Keratinocyte (primary cell): ENCODE measurements around the gene IL22RA1. TPM values are rescaled to one million over a fixed set of nuclear protein-coding genes. Genes with fewer than 3 reads are reported as not detected.

Experiments used
- DNase-seq: peaks from one replicate; pipeline ENCODE4 v3.0.0-alpha.2; 2011; ENCODE audit warnings: low read depth, missing footprints, low spot score
- FAIRE-seq: peaks from 2 replicates; lab custom pipeline; 2011; peaks lifted over from hg19 to GRCh38; lab: Jason Lieb, UNC
- H2AFZ ChIP-seq: 2 replicates; pipeline ENCODE4 v1.6.0; 2012; ENCODE audit warnings: low read length, control low read depth, inconsistent platforms; ENCODE audit not compliant: control insufficient read depth
- H3K27ac ChIP-seq: 2 replicates; pipeline ENCODE4 v1.5.1; 2011; ENCODE audit warnings: low read length; ENCODE audit not compliant: control insufficient read depth, insufficient read depth
- H3K27me3 ChIP-seq: 3 replicates; pipeline ENCODE4 v1.6.0; 2011; ENCODE audit warnings: low read length; ENCODE audit not compliant: control insufficient read depth, insufficient read depth; ENCODE audit errors: extremely low read depth
- H3K36me3 ChIP-seq, 2 experiments: 2 replicates in 1 of 2; 3 replicates in 1 of 2; pipeline ENCODE4 v1.5.1; 2011; ENCODE audit warnings: low read length in 2 of 2, mild to moderate bottlenecking in 1 of 2; ENCODE audit not compliant: control insufficient read depth in 2 of 2, insufficient read depth in 2 of 2; ENCODE audit errors: extremely low read depth in 1 of 2
- H3K4me1 ChIP-seq: 3 replicates; pipeline ENCODE4 v1.5.1; 2011; ENCODE audit warnings: low read length; ENCODE audit not compliant: control insufficient read depth, insufficient read depth; ENCODE audit errors: extremely low read depth
- H3K4me2 ChIP-seq: 3 replicates; pipeline ENCODE4 v1.6.0; 2011; ENCODE audit warnings: low read depth, low read length; ENCODE audit not compliant: control insufficient read depth, insufficient read depth; ENCODE audit errors: extremely low read depth
- H3K4me3 ChIP-seq, 3 experiments: fragments of 200-600 bp in 1 of 3; sonication (generic) in 1 of 3; 2 replicates in 2 of 3; 3 replicates in 1 of 3; pipeline ENCODE4 v1.5.1; 2011 to 2016; ENCODE audit warnings: low read length in 3 of 3, mild to moderate bottlenecking in 3 of 3, control low read depth in 2 of 3, inconsistent platforms in 1 of 3, low read depth in 1 of 3, mixed read lengths in 1 of 3, mixed run types in 1 of 3, moderate library complexity in 1 of 3; ENCODE audit not compliant: control insufficient read depth in 2 of 3, insufficient read depth in 2 of 3; ENCODE audit errors: extremely low read depth in 1 of 3
- H3K79me2 ChIP-seq: 2 replicates; pipeline ENCODE4 v1.6.0; 2012; ENCODE audit warnings: low read length; ENCODE audit not compliant: control insufficient read depth, insufficient read depth
- H3K9ac ChIP-seq: 3 replicates; pipeline ENCODE4 v1.6.0; 2011; ENCODE audit warnings: low read length; ENCODE audit not compliant: control insufficient read depth, insufficient read depth; ENCODE audit errors: extremely low read depth
- H3K9me1 ChIP-seq: 3 replicates; pipeline ENCODE4 v1.6.0; 2011; ENCODE audit warnings: low read length; ENCODE audit not compliant: control insufficient read depth, insufficient read depth; ENCODE audit errors: extremely low read depth
- H3K9me3 ChIP-seq: 2 replicates; pipeline ENCODE4 v1.5.1; 2012; ENCODE audit warnings: low read depth, low read length; ENCODE audit not compliant: control insufficient read depth
- H4K20me1 ChIP-seq: 3 replicates; pipeline ENCODE4 v1.6.0; 2011; ENCODE audit warnings: low read length; ENCODE audit not compliant: control insufficient read depth, insufficient read depth; ENCODE audit errors: extremely low read depth
- CTCF ChIP-seq, 3 experiments: IDR thresholded peaks in 1 of 3; conservative IDR thresholded peaks in 1 of 3; optimal IDR thresholded peaks in 1 of 3; 2 replicates in 2 of 3; 3 replicates in 1 of 3; pipeline versions ENCODE3 to v1.5.1; 2011; ENCODE audit warnings: low read length in 3 of 3, mild to moderate bottlenecking in 3 of 3, moderate library complexity in 2 of 3, control low read depth in 1 of 3, inconsistent platforms in 1 of 3; ENCODE audit not compliant: insufficient read depth in 2 of 3; ENCODE audit errors: extremely low read depth in 1 of 3
- EZH2 ChIP-seq: IDR thresholded peaks from one replicate; pipeline ENCODE4 v1.6.1; 2012; ENCODE audit warnings: inconsistent platforms, mild to moderate bottlenecking, low read length, moderate library complexity
- dilution Hi-C: fragments of 300-500 bp; cut with MboI; formaldehyde crosslinking; loops from one replicate; pipeline ENCODE4 v1.7.0; 2020; ENCODE audit warnings: low sequenced_read_pairs; ENCODE audit not compliant: extremely low pct_ligation_motif_present
- polyA plus RNA-seq, 5 experiments: library from polyadenylated mRNA; depleted of rRNA in 3 of 5; stranded (reverse) in 3 of 5; stranded (forward) in 1 of 5; unstranded in 1 of 5; fragments of >200 nt; gene quantifications; 1 replicate in 1 of 5; 2 replicates in 3 of 5; 3 replicates in 1 of 5; pipeline versions ENCODE4 v1.2.1 to v1.2.3, GENCODE V29; 2011 to 2012; ENCODE audit warnings: missing spikeins in 2 of 5, low read depth in 1 of 5, low replicate concordance in 1 of 5

Gene IL22RA1
- polyA plus RNA-seq, 1 donor (not counting 4 experiments of a cell fraction or from before 2014, with no cell fraction given), result 1.7 TPM

GRCh38 chr1:24094554-24094953 is 48.4 kb downstream of the IL22RA1 start:
- DNase-seq, result no peak
- H3K9me3 ChIP-seq, result no peaks in the 10 kb centered on the region
- dilution Hi-C loops, result no loop called here

GRCh38 chr1:24093732-24094131 is 49.2 kb downstream of the IL22RA1 start:
- no peak for DNase-seq
- FAIRE-seq, result no peak
- dilution Hi-C loops, result no loop called here
- no peak overlapping the region for H3K9ac ChIP-seq
- no peak overlapping the region for H3K4me2 ChIP-seq
- no peaks in the 10 kb centered on the region for H3K27me3 ChIP-seq
- no peaks in the 10 kb centered on the region for H3K79me2 ChIP-seq
- no peaks in the 10 kb centered on the region for H3K9me1 ChIP-seq
- H4K20me1 ChIP-seq, result no peaks in the 10 kb centered on the region
- TF ChIP-seq EZH2, result no peak
- no peak for TF ChIP-seq CTCF (optimal IDR thresholded peaks at IDR 0.05 in 1 of 3, IDR thresholded peaks at IDR 0.05 in 1 of 3, conservative IDR thresholded peaks at IDR 0.05 in 1 of 3; ENCODE audit: extremely low read depth in 1 of 3, insufficient read depth in 2 of 3, low read length in 3 of 3)
- H3K9me3 ChIP-seq, result no peaks in the 10 kb centered on the region
- H3K4me1 ChIP-seq, result peaks cover 6% of the 10 kb centered on the region
- H3K27ac ChIP-seq, result no peak overlapping the region
- H3K36me3 ChIP-seq, result no peaks in the 10 kb centered on the region
- no peak overlapping the region for H3K4me3 ChIP-seq
- no peak overlapping the region for H2AFZ ChIP-seq

More at GRCh38 chr1:24094554-24094953, 48.4 kb downstream of the IL22RA1 start:
- TF ChIP-seq CTCF (optimal IDR thresholded peaks at IDR 0.05 in 1 of 3, IDR thresholded peaks at IDR 0.05 in 1 of 3, conservative IDR thresholded peaks at IDR 0.05 in 1 of 3; ENCODE audit: extremely low read depth in 1 of 3, insufficient read depth in 2 of 3, low read length in 3 of 3) (no peak), EZH2 (no peak)
- H3K36me3 ChIP-seq, result no peaks in the 10 kb centered on the region
- H3K27ac ChIP-seq, result no peak overlapping the region
- no peak for FAIRE-seq
- no peaks in the 10 kb centered on the region for H3K79me2 ChIP-seq
- no peaks in the 10 kb centered on the region for H3K9me1 ChIP-seq
- no peak overlapping the region for H2AFZ ChIP-seq
- no peaks in the 10 kb centered on the region for H3K27me3 ChIP-seq
- H3K4me3 ChIP-seq, result no peak overlapping the region
- no peaks in the 10 kb centered on the region for H4K20me1 ChIP-seq
- no peak overlapping the region for H3K4me2 ChIP-seq
- peaks cover 6% of the 10 kb centered on the region for H3K4me1 ChIP-seq
- H3K9ac ChIP-seq, result no peak overlapping the region
